K562 (cell line): ENCODE results near the gene GOLPH3L. TPM values are rescaled to one million over a fixed set of nuclear protein-coding genes. Genes with fewer than 3 reads are reported as not detected.
A peak's percentile ranks its signal among the peaks of the same experiment; 100 is the strongest.

Experiments used
- C11orf30 ChIP-seq: fragments of 450-650 bp; IDR thresholded peaks from 2 replicates; pipeline ENCODE4 v1.6.1; 2016; ENCODE audit warnings: low read depth, mild to moderate bottlenecking
- DNMT1 ChIP-seq: fragments of 450-650 bp; IDR thresholded peaks from 2 replicates; pipeline ENCODE4 v1.6.1; 2016; ENCODE audit warnings: antibody characterized with exemption, mild to moderate bottlenecking
- KLF13 ChIP-seq: fragments of 450-650 bp; IDR thresholded peaks from 2 replicates; pipeline ENCODE4 v1.6.1; 2016; ENCODE audit warnings: missing genetic modification characterization, low read depth, mild to moderate bottlenecking, missing compliant biosample characterization, moderate library complexity, borderline replicate concordance
- MECOM ChIP-seq: fragments of 250-450 bp; sonication (Bioruptor Pico); IDR thresholded peaks from 2 replicates; pipeline ENCODE4 v1.8.0; 2022; ENCODE audit warnings: inconsistent platforms
- NCOA1 ChIP-seq: fragments of 450-650 bp; IDR thresholded peaks from 2 replicates; pipeline ENCODE4 v1.6.1; 2016; ENCODE audit warnings: low read depth
- NCOR1 ChIP-seq: fragments of 450-650 bp; IDR thresholded peaks from 2 replicates; pipeline ENCODE4 v1.6.1; 2016; ENCODE audit warnings: mild to moderate bottlenecking, moderate library complexity
- PHF8 ChIP-seq: fragments of 200-600 bp; sonication (generic); IDR thresholded peaks from 2 replicates; pipeline ENCODE4 v1.6.1; 2012; ENCODE audit warnings: mixed run types, mild to moderate bottlenecking, inconsistent platforms, low read length, moderate library complexity, borderline replicate concordance
- RB1 ChIP-seq: fragments of 450-650 bp; IDR thresholded peaks from 2 replicates; pipeline ENCODE4 v1.6.1; 2017; ENCODE audit warnings: low read depth, mild to moderate bottlenecking
- RBM22 ChIP-seq: fragments of 200-400 bp; formaldehyde crosslinking; IDR thresholded peaks from 2 replicates; pipeline ENCODE4 v1.6.1; 2018; ENCODE audit warnings: low read length, low read depth; ENCODE audit not compliant: poor library complexity, severe bottlenecking
- TEAD1 ChIP-seq, 2 experiments: fragments of 450-650 bp in 1 of 2; sonication (generic) in 1 of 2; formaldehyde crosslinking; IDR thresholded peaks; 2 replicates each; pipeline versions ENCODE4 v1.4.0 to v1.8.0; 2020 to 2022; ENCODE audit warnings: mild to moderate bottlenecking in 2 of 2, missing genetic modification reagents in 1 of 2
- ZC3H11A ChIP-seq: IDR thresholded peaks from 2 replicates; pipeline ENCODE4 v1.6.1; 2012; ENCODE audit warnings: low read depth, low read length, improper control_type of control experiment
- ZNF133 ChIP-seq: fragments of 250-450 bp; sonication (Bioruptor Pico); IDR thresholded peaks from 2 replicates; pipeline ENCODE4 v1.4.0; 2020; ENCODE audit warnings: mild to moderate bottlenecking
- ZNF282 ChIP-seq: sonication (generic); formaldehyde crosslinking; IDR thresholded peaks from 2 replicates; pipeline ENCODE4 v1.8.1; 2023; ENCODE audit warnings: missing genetic modification reagents
- ZNF408 ChIP-seq: fragments of 250-450 bp; sonication (Bioruptor Pico); IDR thresholded peaks from 2 replicates; pipeline ENCODE4 v1.4.0; 2020; ENCODE audit warnings: low read depth, mild to moderate bottlenecking, moderate library complexity
- ZNF707 ChIP-seq: fragments of 250-450 bp; sonication (Bioruptor Pico); conservative IDR thresholded peaks from 2 replicates; pipeline ENCODE4 v1.8.0; 2022; ENCODE audit warnings: inconsistent platforms, mild to moderate bottlenecking, moderate library complexity
- ZNF77 ChIP-seq: fragments of 250-450 bp; sonication (Bioruptor Pico); IDR thresholded peaks from 2 replicates; pipeline ENCODE4 v1.5.0; 2020
- polyA plus RNA-seq, 8 experiments: library from polyadenylated mRNA; depleted of rRNA in 4 of 8; stranded (reverse) in 5 of 8; unstranded in 3 of 8; fragments of >200 nt; fragmentation: Nextera tagmentation in 2 of 8; fragmentation: Illumina TruSeq in 1 of 8; extraction: Ambion mirVana in 2 of 8; extraction: Trizol in 1 of 8; gene quantifications; 2 replicates each; pipeline versions ENCODE4 v1.2.1 to v1.2.3, GENCODE V29; 2011 to 2014; ENCODE audit warnings: inconsistent platforms in 1 of 8, missing spikeins in 1 of 8
- total RNA-seq, 7 experiments: library from RNA; depleted of rRNA in 6 of 7; stranded (reverse); fragments of >200 nt in 6 of 7; fragmentation: Illumina TruSeq in 2 of 7; extraction: Trizol in 2 of 7; gene quantifications; 2 replicates each; pipeline versions ENCODE4 v1.2.1 to v1.2.3, GENCODE V29; 2011 to 2021; ENCODE audit warnings: low replicate concordance in 1 of 7
- TF ChIP-seq, protein P1 (sequence below): fragments of 250-450 bp; sonication (Bioruptor Pico); IDR thresholded peaks from 2 replicates; pipeline ENCODE4 v1.8.0; 2021; ENCODE audit warnings: moderate library complexity, mild to moderate bottlenecking, inconsistent platforms
- TF ChIP-seq, protein P2 (sequence below), 2 experiments: fragments of 200-800 bp in 1 of 2; sonication (Bioruptor generic) in 1 of 2; sonication (generic) in 1 of 2; formaldehyde crosslinking in 1 of 2; IDR thresholded peaks in 1 of 2; conservative IDR thresholded peaks in 1 of 2; 2 replicates each; pipeline versions ENCODE4 v1.5.0 to v1.6.1; 2016 to 2020; ENCODE audit warnings: missing compliant biosample characterization in 1 of 2, missing genetic modification characterization in 1 of 2, missing genetic modification reagents in 1 of 2
- TF ChIP-seq, protein P3 (sequence below): fragments of 450-650 bp; formaldehyde crosslinking; IDR thresholded peaks from 2 replicates; pipeline ENCODE4 v1.4.0; 2020; ENCODE audit warnings: mild to moderate bottlenecking, mixed read lengths
- TF ChIP-seq, protein P4 (sequence below): fragments of 450-650 bp; IDR thresholded peaks from 2 replicates; pipeline ENCODE4 v1.6.1; 2018; ENCODE audit not compliant: partially characterized antibody

GOLPH3L gene
- total and polyA plus RNA-seq, 9 of the 15 experiments (the other 6 are each of a cell fraction or from before 2014, with no cell fraction given) = 8.1 to 42.1 (median 21.6) TPM

DNA sequence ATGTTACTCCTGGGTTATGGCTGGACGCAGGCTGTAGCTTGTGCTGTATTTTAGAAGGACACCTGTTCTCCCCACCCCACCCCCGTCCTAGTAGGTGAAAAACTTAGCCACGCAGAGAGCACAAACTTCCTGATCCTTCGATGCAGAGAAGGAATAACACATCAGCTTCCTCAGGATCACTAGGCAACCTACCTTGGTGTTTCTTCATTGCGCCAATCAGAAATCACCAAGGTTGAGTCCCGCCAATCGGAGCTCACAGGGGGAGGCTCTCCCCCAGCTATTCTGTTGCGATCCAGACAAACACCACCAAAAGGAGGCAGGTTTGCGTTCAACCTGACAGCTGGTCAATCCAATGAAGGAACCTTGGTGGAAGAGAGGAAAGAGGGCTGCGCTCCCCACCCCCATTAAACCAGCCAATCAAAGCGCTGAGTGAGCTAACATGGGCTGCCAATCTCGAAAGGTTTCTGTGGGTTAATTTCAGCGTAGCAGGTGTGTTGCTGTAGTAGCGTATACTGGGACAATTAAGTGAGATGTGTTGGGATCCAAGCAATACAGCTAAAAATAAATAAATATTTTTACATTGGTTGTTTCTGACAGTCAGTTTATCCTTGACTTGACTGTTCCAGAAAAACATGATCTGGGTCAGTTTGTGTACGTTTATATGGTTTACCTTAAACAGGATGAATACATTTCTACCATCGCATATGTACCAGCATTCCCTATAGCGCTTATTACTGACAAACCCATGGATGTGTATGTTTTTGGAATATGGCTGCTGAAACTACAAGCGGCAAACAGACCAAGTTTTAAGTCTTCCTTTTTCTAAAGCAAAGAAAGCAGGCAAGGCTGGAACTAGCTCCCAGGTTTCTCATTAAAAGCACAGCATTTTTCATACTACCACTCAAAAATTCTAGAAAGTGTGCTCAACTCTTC lies at the start of gene GOLPH3L (continued):
- TF ChIP-seq KLF13 = no peak
- no peak for TF ChIP-seq ZC3H11A
- no peak for TF ChIP-seq TEAD1 (CRISPR knock-in tag; IDR thresholded peaks at IDR 0.05)
- TF ChIP-seq C11orf30 = peak; percentile 72; the same call in 1 of the 2 replicates
- TF ChIP-seq ZNF282 (CRISPR knock-in tag) = no peak
- no peak for TF ChIP-seq DNMT1
- peak; percentile 68; the same call in 1 of the 2 replicates for TF ChIP-seq PHF8
- TF ChIP-seq, protein P1, sequence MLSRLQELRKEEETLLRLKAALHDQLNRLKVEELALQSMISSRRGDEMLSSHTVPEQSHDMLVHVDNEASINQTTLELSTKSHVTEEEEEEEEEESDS (CRISPR knock-in tag) = no peak
- TF ChIP-seq ZNF707 = no peak
- TF ChIP-seq ZNF77 (CRISPR knock-in tag) = no peak
- TF ChIP-seq ZNF133 (CRISPR knock-in tag) = no peak
- TF ChIP-seq, protein P2, sequence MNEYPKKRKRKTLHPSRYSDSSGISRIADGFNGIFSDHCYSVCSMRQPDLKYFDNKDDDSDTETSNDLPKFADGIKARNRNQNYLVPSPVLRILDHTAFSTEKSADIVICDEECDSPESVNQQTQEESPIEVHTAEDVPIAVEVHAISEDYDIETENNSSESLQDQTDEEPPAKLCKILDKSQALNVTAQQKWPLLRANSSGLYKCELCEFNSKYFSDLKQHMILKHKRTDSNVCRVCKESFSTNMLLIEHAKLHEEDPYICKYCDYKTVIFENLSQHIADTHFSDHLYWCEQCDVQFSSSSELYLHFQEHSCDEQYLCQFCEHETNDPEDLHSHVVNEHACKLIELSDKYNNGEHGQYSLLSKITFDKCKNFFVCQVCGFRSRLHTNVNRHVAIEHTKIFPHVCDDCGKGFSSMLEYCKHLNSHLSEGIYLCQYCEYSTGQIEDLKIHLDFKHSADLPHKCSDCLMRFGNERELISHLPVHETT (CRISPR knock-in tag; conservative IDR thresholded peaks at IDR 0.05 in 1 of 2, IDR thresholded peaks at IDR 0.05 in 1 of 2) = no peak
- TF ChIP-seq ZNF408 (CRISPR knock-in tag) = no peak
- TF ChIP-seq NCOR1 = no peak
- no peak for TF ChIP-seq NCOA1
- TF ChIP-seq, protein P3, sequence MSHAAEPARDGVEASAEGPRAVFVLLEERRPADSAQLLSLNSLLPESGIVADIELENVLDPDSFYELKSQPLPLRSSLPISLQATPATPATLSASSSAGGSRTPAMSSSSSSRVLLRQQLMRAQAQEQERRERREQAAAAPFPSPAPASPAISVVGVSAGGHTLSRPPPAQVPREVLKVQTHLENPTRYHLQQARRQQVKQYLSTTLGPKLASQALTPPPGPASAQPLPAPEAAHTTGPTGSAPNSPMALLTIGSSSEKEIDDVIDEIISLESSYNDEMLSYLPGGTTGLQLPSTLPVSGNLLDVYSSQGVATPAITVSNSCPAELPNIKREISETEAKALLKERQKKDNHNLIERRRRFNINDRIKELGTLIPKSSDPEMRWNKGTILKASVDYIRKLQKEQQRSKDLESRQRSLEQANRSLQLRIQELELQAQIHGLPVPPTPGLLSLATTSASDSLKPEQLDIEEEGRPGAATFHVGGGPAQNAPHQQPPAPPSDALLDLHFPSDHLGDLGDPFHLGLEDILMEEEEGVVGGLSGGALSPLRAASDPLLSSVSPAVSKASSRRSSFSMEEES = no peak
- no peak for TF ChIP-seq MECOM (CRISPR knock-in tag)
- no peak for TF ChIP-seq RBM22
- TF ChIP-seq RB1 = no peak
- TF ChIP-seq, protein P4, sequence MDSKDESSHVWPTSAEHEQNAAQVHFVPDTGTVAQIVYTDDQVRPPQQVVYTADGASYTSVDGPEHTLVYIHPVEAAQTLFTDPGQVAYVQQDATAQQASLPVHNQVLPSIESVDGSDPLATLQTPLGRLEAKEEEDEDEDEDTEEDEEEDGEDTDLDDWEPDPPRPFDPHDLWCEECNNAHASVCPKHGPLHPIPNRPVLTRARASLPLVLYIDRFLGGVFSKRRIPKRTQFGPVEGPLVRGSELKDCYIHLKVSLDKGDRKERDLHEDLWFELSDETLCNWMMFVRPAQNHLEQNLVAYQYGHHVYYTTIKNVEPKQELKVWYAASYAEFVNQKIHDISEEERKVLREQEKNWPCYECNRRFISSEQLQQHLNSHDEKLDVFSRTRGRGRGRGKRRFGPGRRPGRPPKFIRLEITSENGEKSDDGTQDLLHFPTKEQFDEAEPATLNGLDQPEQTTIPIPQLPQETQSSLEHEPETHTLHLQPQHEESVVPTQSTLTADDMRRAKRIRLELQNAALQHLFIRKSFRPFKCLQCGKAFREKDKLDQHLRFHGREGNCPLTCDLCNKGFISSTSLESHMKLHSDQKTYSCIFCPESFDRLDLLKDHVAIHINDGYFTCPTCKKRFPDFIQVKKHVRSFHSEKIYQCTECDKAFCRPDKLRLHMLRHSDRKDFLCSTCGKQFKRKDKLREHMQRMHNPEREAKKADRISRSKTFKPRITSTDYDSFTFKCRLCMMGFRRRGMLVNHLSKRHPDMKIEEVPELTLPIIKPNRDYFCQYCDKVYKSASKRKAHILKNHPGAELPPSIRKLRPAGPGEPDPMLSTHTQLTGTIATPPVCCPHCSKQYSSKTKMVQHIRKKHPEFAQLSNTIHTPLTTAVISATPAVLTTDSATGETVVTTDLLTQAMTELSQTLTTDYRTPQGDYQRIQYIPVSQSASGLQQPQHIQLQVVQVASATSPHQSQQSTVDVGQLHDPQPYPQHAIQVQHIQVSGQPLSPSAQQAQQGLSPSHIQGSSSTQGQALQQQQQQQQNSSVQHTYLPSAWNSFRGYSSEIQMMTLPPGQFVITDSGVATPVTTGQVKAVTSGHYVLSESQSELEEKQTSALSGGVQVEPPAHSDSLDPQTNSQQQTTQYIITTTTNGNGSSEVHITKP = no peak
